ENCODE results near the gene PIGC. TPM values are rescaled to one million over a fixed set of nuclear protein-coding genes. Genes with fewer than 3 reads are reported as not detected.

The PIGC gene
- total and polyA plus RNA-seq, 8 donors = 1.2 to 27.9 (median 17.0) TPM

DNA sequence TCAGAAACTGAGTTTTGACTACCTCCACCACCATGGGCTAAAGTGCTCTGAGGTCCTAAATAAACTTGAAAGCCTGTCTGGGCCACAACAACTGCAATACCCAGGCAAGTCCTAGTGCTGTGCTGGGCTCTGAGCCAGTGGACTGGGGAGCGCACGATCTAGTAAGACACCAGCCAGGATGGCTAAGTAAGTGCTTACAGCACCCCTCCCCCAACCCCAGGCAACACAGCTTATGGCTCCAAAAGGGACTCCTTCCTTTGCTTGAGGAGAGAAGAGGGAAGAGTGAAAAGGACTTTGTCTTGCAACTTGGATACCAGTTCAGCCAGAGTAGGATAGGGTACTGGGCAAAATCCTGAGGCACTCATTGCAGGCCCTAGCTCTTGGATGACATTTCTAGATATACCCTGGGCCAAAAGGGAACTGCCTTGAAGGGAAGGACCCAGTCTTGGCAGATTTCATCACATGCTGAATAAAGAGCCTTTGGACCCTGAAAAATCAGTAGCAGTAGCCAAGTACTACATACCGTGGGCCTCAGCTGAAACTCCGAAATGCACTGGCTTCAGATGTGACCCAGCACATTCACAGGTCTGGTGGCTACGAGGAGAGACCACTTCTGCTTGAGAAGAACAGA lies 21.8 kb downstream of the PIGC start:
- 78 to 90% (median 84%) methylated on average over 5 of the region's 5 CpGs for WGBS, 5 donors
- Histone ChIP-seq H3K9me3 (no peaks in the 10 kb centered on the region), H3K27ac (no peak overlapping the region), H3K36me3 (no peaks in the 10 kb centered on the region), H3K4me3 (no peak overlapping the region), H3K27me3 (no peaks in the 10 kb centered on the region), H3K4me1 (peaks cover 0 to 5% (median 0%) of the 10 kb centered on the region in 4 donors)
- DNase-seq = no peak
- TF ChIP-seq POLR2A (IDR thresholded peaks at IDR 0.05) (no peak), EP300 (IDR thresholded peaks at IDR 0.05) (no peak), POLR2AphosphoS5 (IDR thresholded peaks at IDR 0.05) (no peak)
- TF ChIP-seq, protein P1, sequence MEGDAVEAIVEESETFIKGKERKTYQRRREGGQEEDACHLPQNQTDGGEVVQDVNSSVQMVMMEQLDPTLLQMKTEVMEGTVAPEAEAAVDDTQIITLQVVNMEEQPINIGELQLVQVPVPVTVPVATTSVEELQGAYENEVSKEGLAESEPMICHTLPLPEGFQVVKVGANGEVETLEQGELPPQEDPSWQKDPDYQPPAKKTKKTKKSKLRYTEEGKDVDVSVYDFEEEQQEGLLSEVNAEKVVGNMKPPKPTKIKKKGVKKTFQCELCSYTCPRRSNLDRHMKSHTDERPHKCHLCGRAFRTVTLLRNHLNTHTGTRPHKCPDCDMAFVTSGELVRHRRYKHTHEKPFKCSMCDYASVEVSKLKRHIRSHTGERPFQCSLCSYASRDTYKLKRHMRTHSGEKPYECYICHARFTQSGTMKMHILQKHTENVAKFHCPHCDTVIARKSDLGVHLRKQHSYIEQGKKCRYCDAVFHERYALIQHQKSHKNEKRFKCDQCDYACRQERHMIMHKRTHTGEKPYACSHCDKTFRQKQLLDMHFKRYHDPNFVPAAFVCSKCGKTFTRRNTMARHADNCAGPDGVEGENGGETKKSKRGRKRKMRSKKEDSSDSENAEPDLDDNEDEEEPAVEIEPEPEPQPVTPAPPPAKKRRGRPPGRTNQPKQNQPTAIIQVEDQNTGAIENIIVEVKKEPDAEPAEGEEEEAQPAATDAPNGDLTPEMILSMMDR (IDR thresholded peaks at IDR 0.05) = no peak
- intact Hi-C loops (cut with DNase I; ENCODE audit: low total_unique reads) = no loop called here

DNA sequence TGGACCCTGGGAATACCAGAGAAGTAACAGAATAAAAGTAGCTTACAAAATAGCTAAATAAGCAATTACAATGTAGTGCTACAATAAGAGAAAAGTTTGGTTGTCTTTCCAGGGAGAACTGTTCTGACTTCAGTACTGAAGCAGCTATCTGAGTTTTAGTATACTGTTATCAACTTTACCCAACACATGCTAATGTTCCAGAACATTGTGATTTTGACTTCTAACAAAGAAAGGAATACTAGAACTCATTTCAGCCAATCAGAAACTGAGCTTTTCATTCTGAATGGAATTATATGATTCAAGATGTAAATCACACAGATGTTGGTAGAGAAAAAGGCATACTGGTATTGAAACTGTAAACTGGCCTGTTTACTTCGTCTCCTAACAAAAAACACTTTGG lies 23.5 kb downstream of the PIGC start, which contains the start of gene C1orf105:
TSS of gene C1orf105 (plus strand) at position 301 of the 400 bp plus-strand sequence. CDS start 201 bp downstream, outside the sequence.
- Histone ChIP-seq H3K36me3 (no peaks in the 10 kb centered on the region), H3K4me1 (peaks cover 0 to 5% (median 0%) of the 10 kb centered on the region in 4 donors), H3K4me3 (no peak within 1 kb of the TSS), H3K9me3 (no peaks in the 10 kb centered on the region), H3K27ac (no peak within 1 kb of the TSS), H3K27me3 (no peaks in the 10 kb centered on the region)
- no peak for DNase-seq
- no peak for TF ChIP-seq POLR2AphosphoS5 (IDR thresholded peaks at IDR 0.05)
- TF ChIP-seq, protein P1 (IDR thresholded peaks at IDR 0.05) = no peak
- TF ChIP-seq EP300 (IDR thresholded peaks at IDR 0.05) = no peak
- TF ChIP-seq POLR2A (IDR thresholded peaks at IDR 0.05) = no peak
- intact Hi-C loops (cut with DNase I; ENCODE audit: low total_unique reads) = no loop called here
- 87 to 96% (median 92%) methylated on average over 1 of the region's 1 CpG for WGBS, 5 donors

DNA sequence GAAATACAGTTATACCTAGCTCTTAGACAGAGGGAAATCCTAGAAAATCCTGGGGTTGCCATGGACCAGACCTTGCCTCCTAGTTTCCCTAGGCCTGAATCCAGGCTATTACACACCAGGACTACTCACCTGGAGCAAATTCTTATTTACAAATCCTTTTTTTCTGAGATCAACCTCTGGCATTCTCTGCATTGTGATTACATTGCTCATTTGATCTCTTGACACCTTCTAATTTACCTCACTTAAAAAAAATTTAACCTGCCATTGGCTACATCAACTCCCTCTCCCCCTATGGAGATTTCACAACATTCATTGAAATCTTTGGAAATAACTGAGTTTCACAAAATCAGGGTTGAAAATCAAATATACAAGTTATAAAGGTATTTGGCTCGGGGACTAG lies 26.3 kb downstream of the PIGC start:
- TF ChIP-seq, protein P1 (IDR thresholded peaks at IDR 0.05) = no peak
- TF ChIP-seq POLR2A (IDR thresholded peaks at IDR 0.05) = no peak
- no peak for TF ChIP-seq POLR2AphosphoS5 (IDR thresholded peaks at IDR 0.05)
- TF ChIP-seq EP300 (IDR thresholded peaks at IDR 0.05) = no peak
- no peak for DNase-seq
- H3K4me3 ChIP-seq = no peak overlapping the region
- 93 to 100% (median 95%) methylated on average over 1 of the region's 1 CpG for WGBS, 5 donors
- no peaks in the 10 kb centered on the region for H3K36me3 ChIP-seq
- H3K9me3 ChIP-seq = no peaks in the 10 kb centered on the region
- H3K27me3 ChIP-seq = no peaks in the 10 kb centered on the region
- peaks cover 0 to 5% (median 0%) of the 10 kb centered on the region in 4 donors for H3K4me1 ChIP-seq
- intact Hi-C loops (cut with DNase I; ENCODE audit: low total_unique reads) = no loop called here
- H3K27ac ChIP-seq = no peak overlapping the region

DNA sequence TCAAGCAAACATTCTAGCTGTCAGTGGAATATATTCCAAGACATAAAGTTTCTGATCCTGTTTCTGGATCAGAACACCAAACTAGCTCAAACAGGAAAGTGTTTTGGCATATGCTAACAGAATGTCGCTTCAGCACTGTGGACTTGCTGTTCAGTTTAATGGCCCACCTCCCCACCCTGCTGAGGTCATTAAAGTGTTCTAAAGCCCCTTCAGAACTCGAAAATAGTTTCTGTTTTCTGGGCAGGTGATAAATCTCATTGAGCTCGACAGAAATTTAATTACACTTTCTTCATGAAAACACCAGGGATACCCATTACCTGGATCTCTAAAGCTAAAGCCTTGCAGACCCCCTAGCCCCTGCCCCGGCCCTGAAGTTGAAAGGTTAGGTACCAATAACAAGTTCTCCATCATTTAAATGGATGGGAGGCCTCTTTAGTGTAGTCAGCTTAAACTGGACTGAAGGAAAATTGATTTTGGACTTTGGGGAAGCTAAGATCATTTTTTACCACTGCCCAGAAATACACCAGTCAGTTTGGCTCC lies 27.3 kb downstream of the PIGC start:
- H3K4me3 ChIP-seq = no peak overlapping the region
- 74 to 86% (median 79%) methylated on average over 4 of the region's 4 CpGs for WGBS, 5 donors
- intact Hi-C loops (cut with DNase I; ENCODE audit: low total_unique reads) = no loop called here
- no peaks in the 10 kb centered on the region for H3K9me3 ChIP-seq
- H3K27ac ChIP-seq = no peak overlapping the region
- no peak for DNase-seq
- H3K4me1 ChIP-seq = no peaks in the 10 kb centered on the region
- H3K36me3 ChIP-seq = no peaks in the 10 kb centered on the region
- TF ChIP-seq EP300 (IDR thresholded peaks at IDR 0.05) (no peak), POLR2A (IDR thresholded peaks at IDR 0.05) (no peak), POLR2AphosphoS5 (IDR thresholded peaks at IDR 0.05) (no peak)
- TF ChIP-seq, protein P1 (IDR thresholded peaks at IDR 0.05) = no peak
- H3K27me3 ChIP-seq = no peaks in the 10 kb centered on the region

Data from stomach (tissue), 9 donors.